ENCODE data around the gene AOAH. TPM values are rescaled to one million over a fixed set of nuclear protein-coding genes. Genes with fewer than 3 reads are reported as not detected.
A peak's percentile ranks its signal among the peaks of the same experiment; 100 is the strongest.

The AOAH gene
- total RNA-seq, 5 donors from 2014 or later (not counting 1 experiment from before 2014, with no cell fraction given) = 13.0 to 78.5 (median 27.5) TPM

DNA sequence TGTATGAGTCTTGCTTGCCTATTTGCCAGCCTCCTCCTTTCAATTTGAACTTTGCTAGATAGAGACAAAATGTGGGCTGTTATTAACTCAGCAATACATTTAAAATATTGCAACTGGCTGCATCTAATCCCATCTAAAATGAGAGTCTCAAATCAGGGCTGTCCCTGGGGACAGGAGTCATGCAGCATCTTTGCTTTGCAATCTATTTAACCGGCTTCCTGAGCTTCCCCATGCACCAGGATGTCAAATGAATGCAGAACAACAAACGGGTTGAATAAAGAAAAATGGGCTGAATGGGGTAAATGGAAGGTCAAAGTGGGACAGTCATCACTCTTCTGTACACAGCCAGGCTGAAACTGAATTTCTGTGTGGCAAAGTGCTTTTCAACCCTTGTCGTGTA is 89.2 kb downstream of the AOAH start:
- Histone ChIP-seq H3K4me1 (ENCODE audit: control insufficient read depth in 1 of 2, extremely low read depth in 1 of 2, insufficient read depth in 2 of 2, low read length in 2 of 2) (peaks cover 35 to 41% of the 10 kb centered on the region in 2 experiments), H3K9me3 (no peaks in the 10 kb centered on the region), H3K36me3 (ENCODE audit: control insufficient read depth in 2 of 2, extremely low read depth in 1 of 2, insufficient read depth in 1 of 2, low read length in 1 of 2) (peaks cover 2 to 51% of the 10 kb centered on the region in 2 donors), H3K27me3 (replicated peaks in 1 of 2; ENCODE audit: control insufficient read depth in 2 of 2, extremely low read depth in 1 of 2, insufficient read depth in 2 of 2, low read length in 1 of 2) (no peaks in the 10 kb centered on the region), H3K27ac (ENCODE audit: low read length) (no peak overlapping the region), H3K4me3 (ENCODE audit: control insufficient read depth in 1 of 2, extremely low read depth in 1 of 2, low read length in 1 of 2) (no peak overlapping the region)
- peaks cover 45 to 65% (median 48%) of the 10 kb centered on the region in 3 donors for H3K4me1 Mint-ChIP-seq
- H3K4me3 Mint-ChIP-seq = no peak overlapping the region
- CTCF ChIA-PET = interaction anchor here in 1 of 2 donors (1.0 kb wide), 1 partner anchor 546 kb away, joined by 4 read pairs; no protein-coding TSS in a partner anchor
- DNase-seq = no peak
- H3K27me3 Mint-ChIP-seq = no peaks in the 10 kb centered on the region
- 90% methylated on average over 2 of the region's 3 CpGs for WGBS (ENCODE audit: insufficient coverage)
- H3K36me3 Mint-ChIP-seq = peaks cover 16% of the 10 kb centered on the region
- POLR2A ChIA-PET = interaction anchor here in 1 of 2 donors (0.5 kb wide), 1 partner anchor 788 kb away, joined by 3 read pairs; no protein-coding TSS in a partner anchor
- ATAC-seq (replicated peaks in 1 of 4) = no peak
- peak overlapping the region in 1 of 2 donors; percentile 37 for H3K27ac Mint-ChIP-seq
- H3K9me3 Mint-ChIP-seq = no peaks in the 10 kb centered on the region

- DNase-seq = no peak
- Histone ChIP-seq H3K27me3 (replicated peaks in 1 of 2; ENCODE audit: control insufficient read depth in 2 of 2, extremely low read depth in 1 of 2, insufficient read depth in 2 of 2, low read length in 1 of 2) (no peaks in the 10 kb centered on the region), H3K27ac (ENCODE audit: low read length) (no peak overlapping the region), H3K4me1 (ENCODE audit: control insufficient read depth in 1 of 2, extremely low read depth in 1 of 2, insufficient read depth in 2 of 2, low read length in 2 of 2) (peaks cover 18 to 24% of the 10 kb centered on the region in 2 experiments), H3K36me3 (ENCODE audit: control insufficient read depth in 2 of 2, extremely low read depth in 1 of 2, insufficient read depth in 1 of 2, low read length in 1 of 2) (peaks cover 12 to 67% of the 10 kb centered on the region in 2 donors), H3K9me3 (no peaks in the 10 kb centered on the region), H3K4me3 (ENCODE audit: control insufficient read depth in 1 of 2, extremely low read depth in 1 of 2, low read length in 1 of 2) (no peak overlapping the region)
- H3K27me3 Mint-ChIP-seq = no peaks in the 10 kb centered on the region
- peaks cover 26% of the 10 kb centered on the region for H3K36me3 Mint-ChIP-seq
- POLR2A ChIA-PET = interaction anchor here in 1 of 2 donors (0.6 kb wide), 1 partner anchor 152 kb away, joined by 7 read pairs; no protein-coding TSS in a partner anchor
- H3K9me3 Mint-ChIP-seq = no peaks in the 10 kb centered on the region
- no peak overlapping the region for H3K27ac Mint-ChIP-seq
- 88% methylated on average over 9 of the region's 9 CpGs for WGBS (ENCODE audit: insufficient coverage)
- H3K4me3 Mint-ChIP-seq = no peak overlapping the region
- no peak for ATAC-seq (replicated peaks in 1 of 4)
- H3K4me1 Mint-ChIP-seq = peaks cover 28 to 48% (median 31%) of the 10 kb centered on the region in 3 donors
- CTCF ChIA-PET = no interaction called here
Observed at GRCh38 chr7:36633377-36633776, 90.9 kb downstream of the AOAH start.

DNA sequence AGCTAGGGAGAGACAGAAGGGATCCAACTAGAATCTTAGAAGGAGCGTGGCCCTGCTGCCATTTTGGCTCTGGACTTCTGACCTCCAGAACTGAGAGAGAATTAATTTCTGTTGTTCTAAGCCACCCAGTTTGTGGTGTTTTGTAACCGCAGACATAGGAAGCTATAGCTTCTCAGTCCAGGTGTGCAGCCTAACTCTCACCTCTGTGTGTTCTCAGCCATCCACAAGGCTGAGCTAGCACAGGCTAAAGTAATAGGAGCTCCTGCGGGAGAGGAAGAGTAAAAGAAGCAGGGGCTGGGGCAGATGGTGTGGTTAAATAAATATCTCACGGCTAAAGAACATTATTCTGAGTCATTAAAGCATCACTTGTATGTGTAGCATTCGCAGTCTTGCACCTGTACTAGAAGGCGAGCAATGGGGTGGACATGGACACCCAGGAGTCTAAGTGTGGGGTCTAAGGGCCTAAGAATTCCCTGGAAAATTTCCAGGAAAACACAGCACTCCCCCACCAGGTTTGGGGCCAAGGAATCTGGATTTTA is 94.1 kb downstream of the AOAH start:
- DNase-seq = no peak
- no peak overlapping the region for H3K27ac ChIP-seq (ENCODE audit: low read length)
- Mint-ChIP-seq H3K9me3 (no peaks in the 10 kb centered on the region), H3K4me1 (peaks cover 9 to 16% (median 13%) of the 10 kb centered on the region in 3 donors), H3K4me3 (no peak overlapping the region), H3K27me3 (no peaks in the 10 kb centered on the region), H3K36me3 (peaks cover 35% of the 10 kb centered on the region), H3K27ac (no peak overlapping the region)
- no peak for ATAC-seq (replicated peaks in 1 of 4)
- H3K9me3 ChIP-seq = no peaks in the 10 kb centered on the region
- CTCF ChIA-PET = interaction anchor here in 1 of 2 donors (0.6 kb wide), 1 partner anchor 141 kb away, joined by 3 read pairs; no protein-coding TSS in a partner anchor
- 56% methylated on average over 3 of the region's 6 CpGs for WGBS (ENCODE audit: insufficient coverage)
- H3K4me1 ChIP-seq (ENCODE audit: control insufficient read depth in 1 of 2, extremely low read depth in 1 of 2, insufficient read depth in 2 of 2, low read length in 2 of 2) = peaks cover 0 to 7% of the 10 kb centered on the region in 2 experiments
- peaks cover 18 to 76% of the 10 kb centered on the region in 2 donors for H3K36me3 ChIP-seq (ENCODE audit: control insufficient read depth in 2 of 2, extremely low read depth in 1 of 2, insufficient read depth in 1 of 2, low read length in 1 of 2)
- H3K27me3 ChIP-seq (replicated peaks in 1 of 2; ENCODE audit: control insufficient read depth in 2 of 2, extremely low read depth in 1 of 2, insufficient read depth in 2 of 2, low read length in 1 of 2) = no peaks in the 10 kb centered on the region
- no peak overlapping the region for H3K4me3 ChIP-seq (ENCODE audit: control insufficient read depth in 1 of 2, extremely low read depth in 1 of 2, low read length in 1 of 2)
- POLR2A ChIA-PET = no interaction called here

DNA sequence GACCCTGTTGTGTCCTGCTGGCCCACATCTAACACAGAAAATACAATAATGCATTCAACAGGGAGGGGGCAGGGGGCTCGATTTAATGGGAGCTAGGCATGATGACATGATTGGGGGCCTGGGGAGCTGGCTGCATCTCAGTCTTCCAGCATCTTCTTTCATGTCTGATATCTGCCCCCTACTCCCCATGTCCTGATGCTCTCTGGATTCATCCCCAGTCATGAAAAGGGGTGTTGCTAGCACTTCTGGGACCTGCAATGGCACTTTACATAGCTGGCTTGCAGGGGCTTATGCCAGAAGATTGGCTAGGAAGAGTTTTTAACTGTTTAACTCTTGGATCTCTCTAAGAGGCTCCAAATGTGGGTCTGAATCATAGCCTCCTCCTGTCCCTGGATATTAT is 94.9 kb downstream of the AOAH start:
- H3K4me1 ChIP-seq (ENCODE audit: control insufficient read depth in 1 of 2, extremely low read depth in 1 of 2, insufficient read depth in 2 of 2, low read length in 2 of 2) = peaks cover 0 to 7% of the 10 kb centered on the region in 2 experiments
- ATAC-seq (replicated peaks in 1 of 4) (no peak), DNase-seq (no peak)
- POLR2A ChIA-PET = interaction anchor here in 1 of 2 donors (0.6 kb wide), 1 partner anchor 119 kb away, joined by 11 read pairs; no protein-coding TSS in a partner anchor
- H3K4me3 ChIP-seq (ENCODE audit: control insufficient read depth in 1 of 2, extremely low read depth in 1 of 2, low read length in 1 of 2) = no peak overlapping the region
- Mint-ChIP-seq H3K36me3 (peaks cover 35% of the 10 kb centered on the region), H3K4me1 (peaks cover 12 to 20% (median 14%) of the 10 kb centered on the region in 3 donors), H3K4me3 (no peak overlapping the region), H3K27ac (no peak overlapping the region), H3K9me3 (no peaks in the 10 kb centered on the region), H3K27me3 (no peaks in the 10 kb centered on the region)
- H3K27ac ChIP-seq (ENCODE audit: low read length) = no peak overlapping the region
- WGBS (ENCODE audit: insufficient coverage) = no CpG with 5 or more reads among the region's 1 CpG
- peaks cover 18 to 79% of the 10 kb centered on the region in 2 donors for H3K36me3 ChIP-seq (ENCODE audit: control insufficient read depth in 2 of 2, extremely low read depth in 1 of 2, insufficient read depth in 1 of 2, low read length in 1 of 2)
- H3K9me3 ChIP-seq = no peaks in the 10 kb centered on the region
- H3K27me3 ChIP-seq (replicated peaks in 1 of 2; ENCODE audit: control insufficient read depth in 2 of 2, extremely low read depth in 1 of 2, insufficient read depth in 2 of 2, low read length in 1 of 2) = no peaks in the 10 kb centered on the region
- CTCF ChIA-PET = no interaction called here

GRCh38 chr7:36627836-36628235 is 96.5 kb downstream of the AOAH start:
- H3K27ac ChIP-seq (ENCODE audit: low read length) = no peak overlapping the region
- no peaks in the 10 kb centered on the region for H3K27me3 ChIP-seq (replicated peaks in 1 of 2; ENCODE audit: control insufficient read depth in 2 of 2, extremely low read depth in 1 of 2, insufficient read depth in 2 of 2, low read length in 1 of 2)
- WGBS (ENCODE audit: insufficient coverage) = 100% methylated on average over 4 of the region's 6 CpGs
- H3K27me3 Mint-ChIP-seq = no peaks in the 10 kb centered on the region
- H3K4me1 ChIP-seq (ENCODE audit: control insufficient read depth in 1 of 2, extremely low read depth in 1 of 2, insufficient read depth in 2 of 2, low read length in 2 of 2) = peaks cover 0 to under 1% of the 10 kb centered on the region in 2 experiments
- ChIA-PET POLR2A (interaction anchor here in 1 of 2 donors (0.5 to 0.7 kb wide), 2 partner anchors 22 to 56 kb away, joined by 3 to 4 read pairs; no protein-coding TSS in a partner anchor), CTCF (interaction anchor here in 1 of 2 donors (0.6 kb wide), 1 partner anchor 57 kb away, joined by 4 read pairs; no protein-coding TSS in a partner anchor)
- DNase-seq (no peak), ATAC-seq (replicated peaks in 1 of 4) (no peak)
- H3K27ac Mint-ChIP-seq = no peak overlapping the region
- no peaks in the 10 kb centered on the region for H3K9me3 ChIP-seq
- H3K36me3 ChIP-seq (ENCODE audit: control insufficient read depth in 2 of 2, extremely low read depth in 1 of 2, insufficient read depth in 1 of 2, low read length in 1 of 2) = peaks cover 18 to 69% of the 10 kb centered on the region in 2 donors
- no peak overlapping the region for H3K4me3 ChIP-seq (ENCODE audit: control insufficient read depth in 1 of 2, extremely low read depth in 1 of 2, low read length in 1 of 2)
- H3K36me3 Mint-ChIP-seq = peaks cover 41% of the 10 kb centered on the region
- peaks cover 16 to 24% (median 20%) of the 10 kb centered on the region in 3 donors for H3K4me1 Mint-ChIP-seq
- H3K9me3 Mint-ChIP-seq = no peaks in the 10 kb centered on the region
- no peak overlapping the region for H3K4me3 Mint-ChIP-seq

- 80% methylated on average over 1 of the region's 2 CpGs for WGBS (ENCODE audit: insufficient coverage)
- Mint-ChIP-seq H3K9me3 (no peaks in the 10 kb centered on the region), H3K27me3 (no peaks in the 10 kb centered on the region), H3K27ac (no peak overlapping the region), H3K4me1 (peaks cover 25 to 29% (median 26%) of the 10 kb centered on the region in 3 donors), H3K4me3 (no peak overlapping the region), H3K36me3 (peaks cover 46% of the 10 kb centered on the region)
- Histone ChIP-seq H3K9me3 (no peaks in the 10 kb centered on the region), H3K27me3 (replicated peaks in 1 of 2; ENCODE audit: control insufficient read depth in 2 of 2, extremely low read depth in 1 of 2, insufficient read depth in 2 of 2, low read length in 1 of 2) (no peaks in the 10 kb centered on the region), H3K4me3 (ENCODE audit: control insufficient read depth in 1 of 2, extremely low read depth in 1 of 2, low read length in 1 of 2) (no peak overlapping the region), H3K4me1 (ENCODE audit: control insufficient read depth in 1 of 2, extremely low read depth in 1 of 2, insufficient read depth in 2 of 2, low read length in 2 of 2) (peaks cover 5 to 6% of the 10 kb centered on the region in 2 experiments), H3K27ac (ENCODE audit: low read length) (no peak overlapping the region), H3K36me3 (ENCODE audit: control insufficient read depth in 2 of 2, extremely low read depth in 1 of 2, insufficient read depth in 1 of 2, low read length in 1 of 2) (peaks cover 19 to 68% of the 10 kb centered on the region in 2 donors)
- ChIA-PET POLR2A (no interaction called here), CTCF (no interaction called here)
- ATAC-seq (replicated peaks in 1 of 4) (no peak), DNase-seq (no peak)
Observed at GRCh38 chr7:36626111-36626510, 98.2 kb downstream of the AOAH start.
